NCI-H1694 (cell line): ENCODE measurements around the gene NFIX.

Source experiments
- DNase-seq: peaks from one replicate; lab custom pipeline; 2025; lab: John Stamatoyannopoulos, UW

NFIX gene

DNA sequence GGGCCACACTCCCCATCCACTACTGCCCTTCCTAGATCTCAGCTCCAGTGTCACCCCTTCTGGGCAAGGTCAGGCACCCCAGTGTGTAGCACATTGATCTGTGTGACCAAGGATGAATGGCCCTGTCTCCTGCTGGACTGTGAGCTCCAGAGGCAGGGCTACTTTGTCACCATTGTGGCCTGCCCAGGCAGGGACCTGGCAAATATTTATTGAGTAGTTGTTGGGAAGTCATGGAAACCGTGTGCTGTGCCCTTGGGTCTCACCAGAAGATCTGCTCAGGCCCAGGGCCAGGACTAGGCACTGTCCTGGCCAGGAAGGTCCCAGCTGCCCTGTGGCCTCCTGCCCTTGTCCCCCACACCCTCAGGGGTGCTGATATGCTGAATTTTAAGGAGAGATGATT is 133.3 kb downstream of the NFIX start:
- no peak for DNase-seq

DNA sequence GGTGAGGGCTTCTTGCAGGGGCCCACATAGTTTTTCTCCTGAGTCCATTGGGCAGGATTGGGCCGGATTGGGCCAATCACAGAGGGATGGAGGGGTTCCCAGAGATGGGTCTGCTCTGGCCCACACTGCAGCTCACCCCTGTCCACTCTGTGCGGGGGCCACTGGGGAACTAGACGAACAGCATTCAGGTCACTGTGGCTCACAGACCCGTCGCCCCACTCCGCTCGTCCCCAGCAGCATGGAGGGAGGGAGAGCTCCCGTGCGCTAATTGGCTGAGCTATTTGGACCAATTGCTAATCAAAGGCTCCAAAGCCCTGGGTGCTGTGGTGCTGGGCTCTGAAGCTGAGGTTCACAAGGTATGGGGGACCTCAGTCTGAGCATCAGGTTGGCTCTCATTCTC is 134.1 kb downstream of the NFIX start:
- DNase-seq, result no peak

DNA sequence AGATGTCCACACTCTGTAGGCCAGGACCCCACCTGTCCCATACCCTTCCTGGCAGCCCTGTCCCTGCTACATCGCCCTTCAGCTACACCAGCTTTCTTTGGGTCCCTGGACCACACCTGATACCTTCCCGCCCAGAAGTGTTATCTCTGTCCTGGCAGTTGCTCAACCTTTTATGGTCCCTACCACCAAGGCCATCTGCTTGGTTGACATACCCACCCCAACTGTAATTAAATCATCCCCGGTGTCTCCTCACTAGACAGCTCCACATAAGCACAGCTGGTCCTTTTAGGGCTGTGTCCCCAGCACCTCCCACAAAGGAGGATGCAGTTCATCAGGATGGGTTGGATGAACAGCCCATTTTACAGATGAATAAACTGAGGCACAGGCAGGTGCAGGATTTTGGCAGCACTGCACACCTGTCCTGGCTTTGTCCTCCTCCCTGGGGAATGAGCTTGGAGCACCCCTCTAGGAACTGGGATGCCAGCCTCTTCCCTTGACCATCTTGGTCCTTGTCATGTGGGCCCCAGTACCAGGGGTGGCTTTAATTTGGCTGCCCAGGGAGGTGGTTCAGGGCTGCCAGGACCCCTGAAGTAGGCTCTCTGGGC is 135.7 kb downstream of the NFIX start:
- DNase-seq, result no peak

DNA sequence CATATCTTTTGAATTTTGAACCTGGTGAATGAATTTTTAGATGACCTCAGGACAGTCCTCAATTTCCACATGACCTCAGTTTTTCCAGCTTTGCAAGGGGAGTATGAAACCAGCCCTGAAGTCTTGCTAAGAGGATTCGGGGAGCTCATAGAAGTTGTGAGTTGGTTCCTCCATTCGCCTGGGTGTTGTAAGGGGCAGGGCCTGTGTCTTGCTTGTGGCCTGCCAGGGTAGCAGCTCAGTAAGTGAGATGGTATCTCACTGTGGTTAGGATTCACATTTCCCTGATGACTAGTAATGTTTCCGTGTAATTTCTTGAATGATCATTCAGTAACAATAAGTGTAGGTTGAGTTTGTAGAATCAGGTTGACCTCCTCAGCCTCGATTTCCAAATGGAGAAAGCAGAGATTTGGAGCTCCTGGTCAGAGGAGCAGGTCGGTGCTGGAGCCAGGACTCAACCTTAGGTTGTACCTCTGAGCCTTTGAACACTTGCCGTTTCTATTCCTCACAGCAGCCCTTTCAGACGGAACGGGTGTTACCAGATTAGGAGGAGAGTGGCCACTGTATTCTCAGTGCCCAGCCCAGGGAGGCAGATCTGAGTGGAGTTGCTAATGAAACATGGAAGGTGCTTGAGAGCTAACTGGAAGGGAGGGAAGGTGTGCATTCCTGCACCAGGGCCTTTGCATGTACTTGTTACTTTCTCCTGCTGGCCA is 137.4 kb downstream of the NFIX start:
- no peak for DNase-seq

DNA sequence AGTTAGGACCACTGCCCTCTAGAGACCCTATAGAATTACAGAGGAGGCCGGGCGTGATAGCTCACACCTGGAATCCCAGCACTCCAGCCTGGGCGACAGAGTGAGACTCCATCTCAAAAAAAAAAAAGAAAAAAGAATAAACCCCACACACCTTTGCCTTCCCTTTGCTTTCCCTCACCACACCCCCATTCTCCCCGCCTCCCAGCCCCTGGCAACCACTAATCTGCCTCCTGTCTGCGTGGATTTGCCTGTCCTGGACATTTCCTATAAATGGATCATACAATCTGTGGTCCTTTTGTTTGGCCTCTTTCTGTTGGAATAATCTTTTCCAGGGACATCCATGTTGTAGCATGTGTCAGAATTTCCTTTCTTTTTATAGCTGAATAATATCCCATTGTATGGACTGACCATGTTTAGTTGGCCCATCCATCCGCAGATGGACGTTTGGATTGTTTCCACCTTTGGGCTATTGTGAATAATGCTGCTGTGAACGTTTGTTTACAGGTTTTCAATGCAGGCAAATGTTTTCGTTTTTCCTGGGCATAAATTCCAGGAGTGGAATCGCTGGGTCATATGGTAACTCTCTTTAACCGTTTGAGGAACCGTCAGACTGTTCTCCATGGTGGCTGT is 138.1 kb downstream of the NFIX start:
- no peak for DNase-seq

DNA sequence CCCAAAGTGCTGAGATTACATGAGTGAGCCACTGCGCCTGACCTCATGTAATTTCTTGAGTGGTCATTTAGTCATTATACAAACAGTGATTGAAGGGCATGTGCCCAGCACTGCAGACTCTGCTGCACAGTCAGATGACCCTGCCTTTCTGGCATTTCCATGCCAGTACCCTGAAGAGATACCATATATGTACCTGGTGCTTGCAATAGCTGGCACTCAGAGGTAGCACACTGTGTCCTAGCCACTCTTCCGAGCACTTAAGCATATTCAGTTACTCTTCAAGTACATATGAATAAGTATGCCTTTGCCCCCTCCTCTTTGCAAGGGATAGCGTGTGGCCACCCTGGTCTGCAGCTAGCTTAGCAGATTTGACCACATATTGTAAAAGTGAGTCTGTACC is 139.4 kb downstream of the NFIX start:
- no peak for DNase-seq

DNA sequence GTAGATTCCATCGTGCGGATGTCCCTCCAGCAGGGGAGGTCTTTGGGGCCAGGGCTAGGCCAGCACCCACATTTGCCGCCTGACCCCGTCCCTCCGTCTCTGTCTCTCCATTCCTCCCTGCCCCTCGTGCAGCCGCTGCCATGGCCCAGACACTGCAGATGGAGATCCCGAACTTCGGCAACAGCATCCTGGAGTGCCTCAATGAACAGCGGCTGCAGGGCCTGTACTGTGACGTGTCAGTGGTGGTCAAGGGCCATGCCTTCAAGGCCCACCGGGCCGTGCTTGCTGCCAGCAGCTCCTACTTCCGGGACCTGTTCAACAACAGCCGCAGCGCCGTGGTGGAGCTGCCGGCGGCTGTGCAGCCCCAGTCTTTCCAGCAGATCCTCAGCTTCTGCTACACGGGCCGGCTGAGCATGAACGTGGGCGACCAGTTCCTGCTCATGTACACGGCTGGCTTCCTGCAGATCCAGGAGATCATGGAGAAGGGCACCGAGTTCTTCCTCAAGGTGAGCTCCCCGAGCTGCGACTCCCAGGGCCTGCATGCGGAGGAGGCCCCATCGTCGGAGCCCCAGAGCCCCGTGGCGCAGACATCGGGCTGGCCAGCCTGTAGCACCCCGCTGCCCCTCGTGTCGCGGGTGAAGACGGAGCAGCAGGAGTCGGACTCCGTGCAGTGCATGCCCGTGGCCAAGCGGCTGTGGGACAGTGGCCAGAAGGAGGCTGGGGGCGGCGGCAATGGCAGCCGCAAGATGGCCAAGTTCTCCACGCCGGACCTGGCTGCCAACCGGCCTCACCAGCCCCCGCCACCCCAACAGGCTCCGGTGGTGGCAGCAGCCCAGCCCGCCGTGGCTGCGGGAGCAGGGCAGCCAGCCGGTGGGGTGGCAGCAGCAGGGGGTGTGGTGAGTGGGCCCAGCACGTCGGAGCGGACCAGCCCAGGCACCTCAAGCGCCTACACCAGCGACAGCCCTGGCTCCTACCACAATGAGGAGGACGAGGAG is 140.1 kb downstream of the NFIX start:
- no peak for DNase-seq

DNA sequence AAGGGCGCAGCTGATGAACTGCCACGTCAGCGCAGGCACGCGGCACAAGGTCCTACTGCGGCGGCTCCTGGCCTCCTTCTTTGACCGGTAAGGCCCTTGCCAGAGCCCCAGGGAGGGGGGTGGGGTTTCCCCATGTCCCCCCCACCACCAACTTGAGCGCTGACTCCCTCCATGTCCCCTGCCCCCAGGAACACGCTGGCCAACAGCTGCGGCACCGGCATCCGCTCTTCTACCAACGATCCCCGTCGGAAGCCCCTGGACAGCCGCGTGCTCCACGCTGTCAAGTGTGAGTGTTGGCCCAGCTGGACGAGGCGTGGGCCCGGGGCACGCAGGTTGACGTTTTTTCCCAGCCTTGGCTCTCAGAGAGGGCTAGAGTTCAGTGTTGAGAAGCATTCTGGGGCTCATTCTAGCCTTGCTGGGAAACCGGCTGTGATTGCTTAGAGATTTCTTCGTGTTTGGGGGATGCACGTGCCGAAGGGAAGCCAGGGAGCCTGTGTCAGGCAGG is 142.1 kb downstream of the NFIX start:
- DNase-seq, result no peak

DNA sequence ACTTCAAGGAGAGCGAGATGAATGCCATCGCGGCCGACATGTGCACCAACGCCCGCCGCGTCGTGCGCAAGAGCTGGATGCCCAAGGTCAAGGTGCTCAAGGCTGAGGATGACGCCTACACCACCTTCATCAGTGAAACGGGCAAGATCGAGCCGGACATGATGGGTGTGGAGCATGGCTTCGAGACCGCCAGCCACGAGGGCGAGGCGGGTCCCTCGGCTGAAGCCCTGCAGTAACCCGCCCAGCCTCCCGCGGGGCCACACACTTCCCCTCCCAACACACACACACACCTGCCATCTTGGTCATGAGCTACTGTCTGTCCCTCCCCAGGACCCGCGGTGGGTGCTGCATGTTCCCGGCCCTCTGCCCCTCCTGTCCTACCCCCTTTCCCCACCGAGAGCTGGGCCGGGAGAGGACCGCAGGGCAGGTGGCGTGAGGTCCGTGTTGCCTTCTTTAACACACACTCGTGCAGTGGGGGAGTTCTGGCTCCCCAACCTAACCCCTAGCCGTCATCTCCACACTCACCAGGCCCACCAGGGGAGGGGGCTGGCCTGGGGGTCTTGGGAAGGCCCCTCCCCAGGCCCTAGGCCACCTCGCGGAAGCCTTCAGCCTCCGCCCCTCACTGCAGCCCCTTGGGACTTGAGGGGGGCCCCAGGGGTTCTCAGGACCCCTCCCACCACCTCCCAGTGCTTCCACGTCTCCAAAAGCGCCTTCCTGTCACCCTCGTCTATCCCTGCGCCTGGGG is 143.1 kb downstream of the NFIX start:
- DNase-seq, result no peak

DNA sequence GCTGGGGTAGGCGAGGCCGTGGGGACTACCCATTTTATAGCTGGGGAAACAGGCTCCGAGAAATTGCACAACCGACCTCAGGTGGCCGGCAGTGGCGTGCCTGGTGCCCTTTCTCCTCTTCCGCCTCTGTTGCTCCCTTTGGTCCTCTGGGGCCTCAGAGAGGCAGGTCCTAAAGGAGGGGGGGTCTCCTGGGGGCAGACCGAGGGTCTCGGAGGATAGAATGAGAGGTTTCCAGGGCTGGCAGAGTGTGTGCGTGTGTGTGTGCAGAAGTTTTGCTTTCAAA is 143.6 kb downstream of the NFIX start:
- no peak for DNase-seq

DNA sequence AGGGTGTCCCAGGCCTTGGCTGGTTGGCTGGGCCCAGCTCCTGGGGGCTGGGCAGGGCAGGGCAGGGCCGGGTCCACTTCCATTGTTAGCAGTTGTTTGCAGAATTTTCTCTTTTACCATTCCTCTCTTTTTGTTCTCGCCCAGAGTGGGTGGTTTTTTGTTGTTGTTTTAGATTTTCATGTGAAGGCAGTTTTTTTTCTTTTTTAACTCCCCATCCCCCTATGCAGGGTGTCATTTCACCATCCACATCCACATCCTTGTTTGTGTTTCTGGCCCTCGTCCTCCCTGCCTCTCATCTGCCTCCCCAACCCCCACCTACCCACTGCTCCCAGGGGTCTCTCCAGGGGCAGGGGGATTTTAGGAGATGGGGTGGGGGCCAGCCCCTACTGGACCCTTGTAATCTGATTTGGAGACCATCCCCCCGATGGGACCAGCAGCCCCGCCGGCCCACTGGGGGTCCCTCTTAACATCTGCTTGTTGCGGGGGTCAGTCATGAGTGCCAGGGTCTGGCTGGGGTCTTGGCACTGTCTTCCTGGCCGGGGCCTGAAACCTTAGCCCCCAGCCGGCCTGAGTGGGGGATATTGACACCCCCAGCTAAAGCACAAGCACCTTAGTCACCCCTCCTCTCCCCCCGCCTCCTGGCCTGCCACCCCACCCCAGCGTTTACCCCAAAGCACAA is 144.5 kb downstream of the NFIX start:
- no peak for DNase-seq

DNA sequence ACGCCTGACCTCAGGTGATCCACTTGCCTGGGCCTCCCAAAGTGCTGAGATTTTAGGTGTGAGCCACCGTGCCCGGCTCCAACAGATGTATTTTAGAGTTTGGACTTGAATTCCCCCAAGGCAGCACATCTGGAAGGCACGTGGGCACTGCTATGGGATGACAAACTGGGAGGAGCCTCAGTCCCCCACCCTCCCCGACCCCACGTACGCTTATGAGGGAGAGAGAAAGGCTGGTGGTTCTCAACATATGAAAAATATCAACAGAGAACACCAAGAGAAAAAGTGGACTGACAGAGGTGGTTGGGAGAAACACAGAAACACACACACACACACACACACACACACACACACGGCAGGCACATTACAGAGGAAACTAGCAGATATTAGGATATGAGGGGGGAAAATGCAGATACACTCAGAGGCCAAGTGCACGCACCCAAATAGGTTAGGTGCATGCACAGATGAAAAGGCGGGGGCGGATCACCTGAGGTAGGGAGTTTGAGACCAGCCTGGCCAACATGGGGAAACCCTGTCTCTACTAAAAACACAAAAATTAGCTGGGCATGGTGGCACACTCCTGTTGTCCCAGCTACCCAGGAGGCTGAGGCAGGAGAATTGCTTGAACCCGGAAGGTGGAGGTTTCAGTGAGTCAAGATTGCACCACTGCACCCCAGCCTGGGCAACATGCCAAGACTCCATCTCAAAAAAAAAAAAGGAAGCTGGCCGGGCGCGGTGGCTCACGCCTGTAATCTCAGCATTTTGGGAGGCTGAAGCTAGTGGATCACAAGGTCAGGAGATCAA is 151.7 kb downstream of the NFIX start:
- no peak for DNase-seq
